NOMO-1 (cell line): ENCODE data around the gene PTPN1.
A peak's percentile ranks its signal among the peaks of the same experiment; 100 is the strongest.
"Not testable (repeated sequence)": the region's sequence is repeated elsewhere in the genome, so short reads cannot be mapped to it uniquely, and the experiment has no call there.

Experiments
- DNase-seq, 2 experiments: peaks; one replicate each; lab custom pipeline; 2025; ENCODE audit not compliant: unreplicated experiment in 2 of 2; lab: John Stamatoyannopoulos, UW

PTPN1 gene

GRCh38 chr20:50478162-50478990 is 31.8 kb upstream of the PTPN1 start:
- DNase-seq = peak; percentile 85 to 91

GRCh38 chr20:50481741-50482140 is 28.4 kb upstream of the PTPN1 start:
- no peak for DNase-seq

GRCh38 chr20:50482396-50482981 is 27.7 kb upstream of the PTPN1 start:
- DNase-seq = no peak

GRCh38 chr20:50484271-50484976 is 25.8 kb upstream of the PTPN1 start:
- DNase-seq = peak; percentile 42 to 78

- DNase-seq = no peak
Observed at GRCh38 chr20:50487397-50487796, 22.8 kb upstream of the PTPN1 start.

- DNase-seq = peak; percentile 54 to 86
Observed at GRCh38 chr20:50488236-50488806, 21.9 kb upstream of the PTPN1 start.

- DNase-seq = no peak
Observed at GRCh38 chr20:50491168-50491567, 19.0 kb upstream of the PTPN1 start.

- DNase-seq = no peak
Observed at GRCh38 chr20:50491926-50492634, 18.1 kb upstream of the PTPN1 start.

GRCh38 chr20:50493881-50494253 is 16.3 kb upstream of the PTPN1 start:
- DNase-seq = no peak

GRCh38 chr20:50494428-50494827 is 15.8 kb upstream of the PTPN1 start:
- DNase-seq = no peak

GRCh38 chr20:50496773-50497385 is 13.3 kb upstream of the PTPN1 start:
- peak; percentile 26 to 77 for DNase-seq

- DNase-seq = no peak
Observed at GRCh38 chr20:50498071-50498776, 12.0 kb upstream of the PTPN1 start.

- DNase-seq = no peak
Observed at GRCh38 chr20:50499938-50500337, 10.2 kb upstream of the PTPN1 start.

GRCh38 chr20:50501972-50502745 is 8.0 kb upstream of the PTPN1 start:
- DNase-seq = no peak

- no peak for DNase-seq
Observed at GRCh38 chr20:50504231-50504823, 5.9 kb upstream of the PTPN1 start.

- DNase-seq = no peak
Observed at GRCh38 chr20:50506270-50506579, 4.0 kb upstream of the PTPN1 start.

GRCh38 chr20:50507745-50508144 is 2.4 kb upstream of the PTPN1 start:
- not testable (repeated sequence) for DNase-seq

- no peak for DNase-seq
Observed at GRCh38 chr20:50508171-50508755, 1.9 kb upstream of the PTPN1 start.
